Measurements from ENCODE around the gene LIN7C.
A peak's percentile ranks its signal among the peaks of the same experiment; 100 is the strongest.

Gene LIN7C

GRCh38 chr11:27509908-27510307 is 3.3 kb upstream of the LIN7C start:
- DNase-seq (ENCODE audit: low read depth), result peak; percentile 39

GRCh38 chr11:27507557-27508322 is 1.2 kb upstream of the LIN7C start:
- no peak for DNase-seq (ENCODE audit: low read depth)

GRCh38 chr11:27505781-27506180 is 788 bp downstream of the LIN7C start:
- DNase-seq (ENCODE audit: low read depth), result no peak

- DNase-seq (ENCODE audit: low read depth), result no peak
Observed at GRCh38 chr11:27504205-27504604, 2.4 kb downstream of the LIN7C start.

- DNase-seq (ENCODE audit: low read depth), result no peak
Observed at GRCh38 chr11:27501100-27501499, 5.5 kb downstream of the LIN7C start.

- DNase-seq (ENCODE audit: low read depth), result no peak
Observed at GRCh38 chr11:27497911-27498310, 8.7 kb downstream of the LIN7C start.

- no peak for DNase-seq (ENCODE audit: low read depth)
Observed at GRCh38 chr11:27497284-27497866, 9.2 kb downstream of the LIN7C start.

GRCh38 chr11:27496461-27496860 is 10.1 kb downstream of the LIN7C start:
- no peak for DNase-seq (ENCODE audit: low read depth)

GRCh38 chr11:27495710-27496300 is 10.8 kb downstream of the LIN7C start:
- DNase-seq (ENCODE audit: low read depth), result no peak

- DNase-seq (ENCODE audit: low read depth), result no peak
Observed at GRCh38 chr11:27489092-27489491, 17.5 kb downstream of the LIN7C start.

GRCh38 chr11:27487706-27488105 is 18.9 kb downstream of the LIN7C start:
- no peak for DNase-seq (ENCODE audit: low read depth)

GRCh38 chr11:27485930-27486773 is 20.4 kb downstream of the LIN7C start:
- no peak for DNase-seq (ENCODE audit: low read depth)

GRCh38 chr11:27482793-27483192 is 23.8 kb downstream of the LIN7C start:
- DNase-seq (ENCODE audit: low read depth), result no peak

- no peak for DNase-seq (ENCODE audit: low read depth)
Observed at GRCh38 chr11:27481992-27482391, 24.6 kb downstream of the LIN7C start.

- DNase-seq (ENCODE audit: low read depth), result no peak
Observed at GRCh38 chr11:27477831-27478230, 28.7 kb downstream of the LIN7C start.

GRCh38 chr11:27477243-27477642 is 29.3 kb downstream of the LIN7C start:
- DNase-seq (ENCODE audit: low read depth), result no peak

GRCh38 chr11:27475622-27476021 is 30.9 kb downstream of the LIN7C start:
- DNase-seq (ENCODE audit: low read depth), result no peak

- no peak for DNase-seq (ENCODE audit: low read depth)
Observed at GRCh38 chr11:27473017-27473406, 33.6 kb downstream of the LIN7C start.

- DNase-seq (ENCODE audit: low read depth), result peak; percentile 69
Observed at GRCh38 chr11:27472398-27473016, 34.1 kb downstream of the LIN7C start, which contains the start of gene LGR4. TSS of gene LGR4 (minus strand) at chr11:27472790. CDS start at chr11:27472302, 488 bp downstream.

- peak; percentile 15 for DNase-seq (ENCODE audit: low read depth)
Observed at GRCh38 chr11:27471589-27472397, 34.8 kb downstream of the LIN7C start.
